ENCODE results near the gene SPATA21. TPM values are rescaled to one million over a fixed set of nuclear protein-coding genes. Genes with fewer than 3 reads are reported as not detected.

The SPATA21 gene
- total and polyA plus RNA-seq, 12 donors, result 0.13 to 3.1 (median 0.16) TPM; not detected in 8

DNA sequence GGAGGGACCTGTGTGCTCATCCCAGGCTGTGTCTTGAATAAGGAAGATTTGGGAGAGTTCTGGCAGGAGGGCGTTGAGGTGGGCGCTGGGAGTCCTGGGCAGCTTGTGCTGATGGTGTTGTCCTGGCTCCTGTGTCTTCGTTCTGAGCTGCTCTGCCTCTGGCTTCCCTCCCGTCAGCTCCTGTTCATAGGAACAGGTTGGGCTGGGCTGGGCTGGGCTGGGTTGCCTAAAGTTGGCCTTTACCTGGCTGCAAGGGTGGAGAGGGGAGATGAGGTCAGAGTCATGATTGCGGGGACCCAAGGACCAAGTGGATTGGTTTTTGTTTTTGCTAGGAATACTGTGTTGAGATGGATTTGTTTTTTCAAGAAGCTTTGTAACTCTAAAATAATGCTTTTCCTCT lies 12.4 kb upstream of the SPATA21 start:
- H3K4me1 ChIP-seq (replicated peaks in 1 of 2), result no peaks in the 10 kb centered on the region
- no peak for DNase-seq
- H3K27ac ChIP-seq, result no peak overlapping the region
- no peaks in the 10 kb centered on the region for H3K9me3 ChIP-seq (replicated peaks in 1 of 3)
- intact Hi-C loops (cut with DNase I), result no loop called here
- 88 to 94% (median 90%) methylated on average over 5 of the region's 5 CpGs for WGBS, 4 donors
- H3K27me3 ChIP-seq, result no peaks in the 10 kb centered on the region
- no peak overlapping the region for H3K4me3 ChIP-seq
- TF ChIP-seq, protein P1, sequence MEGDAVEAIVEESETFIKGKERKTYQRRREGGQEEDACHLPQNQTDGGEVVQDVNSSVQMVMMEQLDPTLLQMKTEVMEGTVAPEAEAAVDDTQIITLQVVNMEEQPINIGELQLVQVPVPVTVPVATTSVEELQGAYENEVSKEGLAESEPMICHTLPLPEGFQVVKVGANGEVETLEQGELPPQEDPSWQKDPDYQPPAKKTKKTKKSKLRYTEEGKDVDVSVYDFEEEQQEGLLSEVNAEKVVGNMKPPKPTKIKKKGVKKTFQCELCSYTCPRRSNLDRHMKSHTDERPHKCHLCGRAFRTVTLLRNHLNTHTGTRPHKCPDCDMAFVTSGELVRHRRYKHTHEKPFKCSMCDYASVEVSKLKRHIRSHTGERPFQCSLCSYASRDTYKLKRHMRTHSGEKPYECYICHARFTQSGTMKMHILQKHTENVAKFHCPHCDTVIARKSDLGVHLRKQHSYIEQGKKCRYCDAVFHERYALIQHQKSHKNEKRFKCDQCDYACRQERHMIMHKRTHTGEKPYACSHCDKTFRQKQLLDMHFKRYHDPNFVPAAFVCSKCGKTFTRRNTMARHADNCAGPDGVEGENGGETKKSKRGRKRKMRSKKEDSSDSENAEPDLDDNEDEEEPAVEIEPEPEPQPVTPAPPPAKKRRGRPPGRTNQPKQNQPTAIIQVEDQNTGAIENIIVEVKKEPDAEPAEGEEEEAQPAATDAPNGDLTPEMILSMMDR (IDR thresholded peaks at IDR 0.05), result no peak
- TF ChIP-seq POLR2A (IDR thresholded peaks at IDR 0.05), result no peak
- H3K36me3 ChIP-seq (replicated peaks in 1 of 2), result peaks cover 0 to 89% of the 10 kb centered on the region in 2 donors

DNA sequence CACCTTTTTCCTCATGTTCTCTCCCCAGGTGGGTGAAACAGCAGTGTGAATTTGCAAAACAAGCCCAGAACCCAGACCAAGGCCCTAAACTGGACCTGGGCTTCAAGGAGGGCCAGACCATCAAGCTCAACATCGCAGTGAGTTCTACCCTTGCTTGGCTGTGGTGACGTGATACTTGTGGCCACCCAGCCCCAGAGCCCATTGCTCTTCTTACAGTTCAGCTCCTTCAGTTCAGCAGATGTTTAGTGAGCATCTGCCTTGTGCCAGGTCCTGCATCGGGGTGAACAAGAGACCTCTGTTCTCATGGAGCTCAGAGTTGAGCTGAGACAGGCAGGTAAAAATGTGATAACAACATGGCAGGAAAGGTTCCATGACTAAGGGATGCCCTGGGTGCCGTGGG lies 11.8 kb upstream of the SPATA21 start:
- no peak overlapping the region for H3K4me3 ChIP-seq
- 96 to 100% (median 97%) methylated on average over 3 to 4 of the region's 4 CpGs for WGBS, 4 donors
- intact Hi-C loops (cut with DNase I), result no loop called here
- no peak for DNase-seq
- H3K4me1 ChIP-seq (replicated peaks in 1 of 2), result peaks cover 0 to 6% of the 10 kb centered on the region in 2 donors
- H3K36me3 ChIP-seq (replicated peaks in 1 of 2), result peaks cover 0 to 90% of the 10 kb centered on the region in 2 donors
- TF ChIP-seq POLR2A (IDR thresholded peaks at IDR 0.05), result no peak
- TF ChIP-seq, protein P1 (IDR thresholded peaks at IDR 0.05), result no peak
- H3K9me3 ChIP-seq (replicated peaks in 1 of 3), result no peaks in the 10 kb centered on the region
- H3K27ac ChIP-seq, result no peak overlapping the region
- H3K27me3 ChIP-seq, result no peaks in the 10 kb centered on the region

DNA sequence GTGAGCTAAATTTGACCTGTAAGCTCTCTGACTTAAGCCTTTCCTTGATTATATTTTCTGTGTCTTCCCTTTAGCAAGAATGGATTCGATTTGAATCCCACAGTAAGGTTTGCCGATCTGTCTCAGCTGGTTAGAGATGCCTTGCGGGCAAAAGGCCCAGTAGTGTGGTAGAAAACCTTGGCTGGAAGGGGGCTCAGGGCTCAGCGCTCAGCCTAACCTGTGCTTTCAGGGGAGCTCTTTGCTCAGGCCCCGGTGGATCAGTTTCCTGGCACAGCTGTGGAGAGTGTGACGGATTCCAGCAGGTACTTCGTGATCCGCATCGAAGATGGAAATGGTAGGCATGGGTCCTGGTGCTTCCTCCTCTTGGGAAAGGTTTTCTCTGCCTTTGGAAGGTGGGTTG lies 10.4 kb upstream of the SPATA21 start:
- WGBS, 4 donors, result 92 to 98% (median 96%) methylated on average over 4 to 9 of the region's 9 CpGs
- Histone ChIP-seq H3K36me3 (replicated peaks in 1 of 2) (peaks cover 0 to 84% of the 10 kb centered on the region in 2 donors), H3K27me3 (no peaks in the 10 kb centered on the region), H3K4me3 (no peak overlapping the region), H3K9me3 (replicated peaks in 1 of 3) (no peaks in the 10 kb centered on the region), H3K4me1 (replicated peaks in 1 of 2) (peaks cover 0 to 20% of the 10 kb centered on the region in 2 donors), H3K27ac (no peak overlapping the region)
- DNase-seq, result no peak
- intact Hi-C loops (cut with DNase I), result no loop called here
- no peak for TF ChIP-seq POLR2A (IDR thresholded peaks at IDR 0.05)
- TF ChIP-seq, protein P1 (IDR thresholded peaks at IDR 0.05), result no peak

DNA sequence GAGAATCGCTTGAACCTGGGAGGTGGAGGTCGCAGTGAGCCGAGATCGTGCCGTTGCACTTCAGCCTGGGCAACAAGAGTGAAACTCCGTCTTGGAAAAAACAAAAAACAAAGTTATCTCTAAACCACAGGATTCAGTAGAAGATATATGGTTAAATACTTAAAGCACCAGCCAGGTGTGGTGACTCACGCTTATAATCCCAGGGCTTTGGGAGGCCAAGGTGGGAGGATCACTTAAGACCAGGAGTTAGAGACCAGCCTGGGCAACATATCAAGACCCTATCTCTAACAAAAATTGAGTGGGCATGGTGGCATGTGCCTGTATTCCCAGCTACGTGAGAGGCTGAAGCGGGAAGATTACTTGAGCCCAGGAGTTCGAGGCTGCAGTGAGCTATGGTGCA lies 8.9 kb upstream of the SPATA21 start:
- DNase-seq, result no peak
- H3K4me3 ChIP-seq, result no peak overlapping the region
- 90 to 97% (median 93%) methylated on average over 10 of the region's 10 CpGs for WGBS, 4 donors
- H3K27ac ChIP-seq, result no peak overlapping the region
- TF ChIP-seq, protein P1 (IDR thresholded peaks at IDR 0.05), result no peak
- no peak for TF ChIP-seq POLR2A (IDR thresholded peaks at IDR 0.05)
- H3K4me1 ChIP-seq (replicated peaks in 1 of 2), result peaks cover 0 to 34% of the 10 kb centered on the region in 2 donors
- H3K27me3 ChIP-seq, result no peaks in the 10 kb centered on the region
- H3K9me3 ChIP-seq (replicated peaks in 1 of 3), result no peaks in the 10 kb centered on the region
- peaks cover 0 to 69% of the 10 kb centered on the region in 2 donors for H3K36me3 ChIP-seq (replicated peaks in 1 of 2)
- intact Hi-C loops (cut with DNase I), result no loop called here
